ENCODE data around the gene CLDN17.

CLDN17 gene

DNA sequence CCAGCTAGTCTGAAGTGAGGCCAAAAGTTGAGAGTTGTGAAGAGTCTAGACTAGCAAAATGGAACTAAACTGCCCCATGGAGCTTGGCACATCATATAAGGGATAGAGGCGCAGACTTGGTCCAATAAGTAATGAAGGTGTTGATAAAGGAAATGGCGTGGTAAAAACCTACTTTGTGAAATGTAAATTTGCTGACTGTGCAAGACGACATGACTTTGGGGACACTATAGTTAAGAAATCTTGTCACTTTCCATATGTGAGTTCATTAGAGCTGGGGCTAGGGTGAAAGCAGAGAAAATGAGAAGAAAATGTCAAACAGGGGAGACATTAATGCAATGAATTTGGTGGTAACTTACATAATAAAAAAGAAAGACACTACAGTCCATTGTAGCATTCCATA lies 50.1 kb downstream of the CLDN17 start:
- DNase-seq: no peak
